GM19023 (cell line): ENCODE data around the gene ZNF185.

Experiments
- ATAC-seq: cut with Tn5 transposase; IDR thresholded peaks from one replicate; pipeline ENCODE4 v1.9.1; 2021; ENCODE audit warnings: mild to moderate bottlenecking, moderate library complexity; ENCODE audit not compliant: unreplicated experiment

Gene ZNF185

DNA sequence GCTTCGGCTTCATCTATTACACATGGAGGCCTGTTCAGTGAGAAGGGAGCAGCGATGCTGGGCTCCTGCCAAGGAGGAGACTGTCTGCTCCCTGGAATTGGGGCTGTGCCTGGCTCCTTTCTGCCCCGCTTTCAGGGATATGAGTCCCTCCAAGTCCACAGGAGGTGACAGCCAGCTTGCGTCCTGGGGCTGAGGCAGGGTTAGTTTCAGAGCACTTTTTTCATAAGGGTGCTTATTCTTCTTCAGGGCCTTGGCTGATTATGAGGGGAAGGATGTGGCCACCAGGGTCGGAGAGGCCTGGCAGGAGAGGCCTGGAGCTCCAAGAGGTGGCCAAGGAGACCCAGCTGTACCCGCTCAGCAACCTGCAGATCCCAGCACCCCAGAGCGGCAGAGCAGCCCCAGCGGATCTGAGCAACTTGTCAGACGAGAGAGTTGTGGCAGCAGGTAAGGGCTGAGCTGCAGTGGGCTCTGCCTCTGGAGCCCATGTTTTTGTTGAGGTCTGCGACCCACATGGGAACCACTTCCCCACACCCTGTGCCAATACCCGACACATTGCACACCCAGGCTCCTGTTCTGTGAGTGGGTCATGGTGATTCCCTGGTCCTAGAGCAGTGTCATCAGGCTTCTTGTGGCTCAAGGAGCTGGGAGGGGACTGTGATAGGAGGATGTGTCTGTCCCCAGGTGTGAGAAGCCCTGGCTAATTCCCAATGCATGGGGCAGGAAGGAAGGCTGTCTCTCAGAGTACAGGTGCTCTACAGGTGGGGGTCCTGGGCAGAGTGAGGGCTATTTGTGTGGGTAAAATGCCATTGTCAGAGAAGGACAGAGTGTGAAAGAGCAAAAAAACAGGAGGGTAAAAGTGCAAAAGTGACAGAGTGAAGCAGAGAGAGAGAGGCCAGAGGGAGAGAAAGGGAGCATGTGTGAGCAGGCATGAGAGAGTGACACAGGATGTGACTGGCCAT lies 47.4 kb downstream of the ZNF185 start:
- no peak for ATAC-seq

DNA sequence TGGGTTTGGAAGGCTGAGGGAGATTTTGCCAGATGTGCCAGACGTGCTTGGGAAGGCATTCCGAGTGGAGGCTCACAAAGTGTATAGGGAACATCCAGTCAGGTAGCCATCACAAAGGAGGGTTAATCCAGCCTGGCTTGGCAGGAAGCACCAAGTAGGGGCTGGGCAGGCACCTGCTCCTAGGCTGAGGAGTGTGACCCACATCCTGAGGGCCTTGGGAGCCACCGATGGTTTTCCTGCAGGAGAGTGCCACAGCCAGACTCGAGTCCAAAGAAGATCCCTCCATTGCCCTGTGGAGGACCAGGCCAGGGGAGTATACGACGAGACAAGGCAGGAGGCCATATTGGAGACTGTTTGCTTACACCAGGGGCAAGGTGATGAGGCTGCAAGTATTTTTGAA lies 48.8 kb downstream of the ZNF185 start:
- no peak for ATAC-seq
